ENCODE measurements around the gene FAM120A. TPM values are rescaled to one million over a fixed set of nuclear protein-coding genes. Genes with fewer than 3 reads are reported as not detected.
"Not testable (repeated sequence)": the region's sequence is repeated elsewhere in the genome, so short reads cannot be mapped to it uniquely, and the experiment has no call there.

FAM120A gene
- total RNA-seq, 2 experiments from 2014 or later, result 115 to 154 TPM

DNA sequence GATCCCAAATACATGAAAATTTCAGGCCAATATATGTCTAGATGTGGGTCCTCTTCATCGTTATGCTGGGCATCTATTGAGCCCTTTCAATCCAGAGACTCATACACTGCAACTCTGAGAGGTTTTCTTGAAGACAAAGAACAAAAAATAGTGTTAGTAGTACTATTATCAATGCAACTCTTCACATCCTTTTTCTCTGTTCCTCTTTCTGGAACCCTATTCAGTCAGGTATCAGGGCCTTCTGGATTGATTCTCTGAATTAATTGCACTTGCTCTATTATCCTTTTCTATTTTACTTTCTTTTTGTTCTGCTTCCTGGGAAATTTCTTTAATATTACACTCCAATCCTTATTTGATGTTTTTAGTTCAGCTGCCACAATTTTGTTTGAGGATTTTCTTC is 18.5 kb upstream of the FAM120A start:
- Mint-ChIP-seq H3K4me1 (no peaks in the 10 kb centered on the region), H3K9me3 (ENCODE audit: low read depth) (no peaks in the 10 kb centered on the region), H3K36me3 (ENCODE audit: low read depth) (peaks cover 6% of the 10 kb centered on the region), H3K4me3 (no peak overlapping the region), H3K27ac (no peak overlapping the region), H3K27me3 (no peaks in the 10 kb centered on the region)
- no peak for ATAC-seq
- intact Hi-C loops (cut with DNase I, micrococcal nuclease), result no loop called here
- POLR2A ChIA-PET, result no interaction called here
- CTCF ChIA-PET, result interaction anchor here (0.9 kb wide), 1 partner anchor 324 kb away, joined by 3 read pairs; no protein-coding TSS in a partner anchor
- no peak for DNase-seq

DNA sequence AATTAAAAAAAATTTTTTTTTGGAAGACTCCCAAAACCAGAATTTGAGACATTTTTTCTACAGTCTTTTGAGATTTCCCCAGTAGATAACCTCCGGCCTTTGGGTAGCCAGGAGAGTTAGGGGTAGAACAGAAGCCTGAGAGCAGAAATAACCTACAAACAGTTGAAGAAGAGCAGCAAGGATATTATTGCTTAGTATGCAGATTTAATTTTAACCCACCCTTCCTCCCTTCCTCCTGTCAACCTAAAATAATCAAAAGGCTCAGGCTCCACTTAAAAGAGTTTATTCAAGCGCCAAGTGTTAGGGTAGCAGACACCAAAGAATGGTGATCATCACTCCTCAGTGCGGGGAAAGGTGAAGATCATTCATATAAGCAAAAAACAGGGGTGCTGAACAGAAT is 17.4 kb upstream of the FAM120A start:
- DNase-seq, result no peak
- ATAC-seq, result no peak
- intact Hi-C loops (cut with DNase I, micrococcal nuclease), result no loop called here
- Mint-ChIP-seq H3K36me3 (ENCODE audit: low read depth) (peaks cover 8% of the 10 kb centered on the region), H3K4me1 (no peaks in the 10 kb centered on the region), H3K27ac (no peak overlapping the region), H3K9me3 (ENCODE audit: low read depth) (no peaks in the 10 kb centered on the region), H3K4me3 (no peak overlapping the region), H3K27me3 (no peaks in the 10 kb centered on the region)
- ChIA-PET POLR2A (no interaction called here), CTCF (no interaction called here)

DNA sequence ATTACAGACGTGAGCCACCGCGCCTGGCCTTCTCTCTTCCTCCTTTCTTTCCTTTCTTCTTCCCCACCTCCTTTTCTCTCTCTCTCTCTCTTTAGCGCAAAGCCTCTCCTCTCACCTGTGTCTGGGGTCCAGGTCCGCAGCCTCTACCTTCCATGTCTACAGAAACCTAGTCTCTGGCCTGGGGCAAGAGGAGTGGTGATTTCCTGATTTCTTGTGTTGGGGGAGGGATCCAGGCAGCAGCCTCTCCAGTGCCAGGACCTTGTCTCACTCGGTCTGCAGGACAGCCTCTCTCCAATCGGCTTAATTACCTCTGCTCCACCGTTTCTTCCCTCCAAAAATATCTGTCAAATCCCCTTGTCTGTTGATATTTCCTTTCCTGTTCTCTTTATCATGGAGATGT is 16.1 kb upstream of the FAM120A start:
- no peak overlapping the region for H3K27ac Mint-ChIP-seq
- no peak overlapping the region for H3K4me3 Mint-ChIP-seq
- no peak for ATAC-seq
- no peak for DNase-seq
- H3K27me3 Mint-ChIP-seq, result no peaks in the 10 kb centered on the region
- POLR2A ChIA-PET, result no interaction called here
- H3K36me3 Mint-ChIP-seq (ENCODE audit: low read depth), result peaks cover 8% of the 10 kb centered on the region
- no peaks in the 10 kb centered on the region for H3K9me3 Mint-ChIP-seq (ENCODE audit: low read depth)
- intact Hi-C loops (cut with DNase I, micrococcal nuclease), result no loop called here
- CTCF ChIA-PET, result no interaction called here
- no peaks in the 10 kb centered on the region for H3K4me1 Mint-ChIP-seq

DNA sequence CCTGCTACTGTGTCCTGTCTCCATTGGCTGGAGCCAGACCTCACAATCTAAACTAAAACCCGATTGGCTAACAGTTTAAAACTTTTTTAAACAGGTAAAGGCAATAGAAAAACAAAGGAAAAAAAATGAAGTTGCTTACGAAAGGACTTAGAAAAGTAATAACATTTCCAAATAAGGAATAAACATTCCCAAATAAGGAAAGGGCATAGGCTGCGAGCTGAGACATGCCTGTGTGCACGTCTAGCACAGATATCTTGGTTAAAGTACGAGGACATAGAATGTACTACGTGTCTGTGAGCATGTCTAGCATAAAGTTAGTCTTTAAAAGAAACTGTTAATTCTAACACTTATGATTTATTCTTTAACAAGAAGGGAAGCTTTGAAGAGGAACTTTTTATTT is 15.3 kb upstream of the FAM120A start:
- H3K27ac Mint-ChIP-seq, result no peak overlapping the region
- no peaks in the 10 kb centered on the region for H3K27me3 Mint-ChIP-seq
- H3K4me3 Mint-ChIP-seq, result no peak overlapping the region
- DNase-seq (no peak), ATAC-seq (no peak)
- POLR2A ChIA-PET, result no interaction called here
- H3K36me3 Mint-ChIP-seq (ENCODE audit: low read depth), result peaks cover 8% of the 10 kb centered on the region
- no peaks in the 10 kb centered on the region for H3K4me1 Mint-ChIP-seq
- CTCF ChIA-PET, result no interaction called here
- intact Hi-C loops (cut with DNase I, micrococcal nuclease), result no loop called here
- H3K9me3 Mint-ChIP-seq (ENCODE audit: low read depth), result no peaks in the 10 kb centered on the region

DNA sequence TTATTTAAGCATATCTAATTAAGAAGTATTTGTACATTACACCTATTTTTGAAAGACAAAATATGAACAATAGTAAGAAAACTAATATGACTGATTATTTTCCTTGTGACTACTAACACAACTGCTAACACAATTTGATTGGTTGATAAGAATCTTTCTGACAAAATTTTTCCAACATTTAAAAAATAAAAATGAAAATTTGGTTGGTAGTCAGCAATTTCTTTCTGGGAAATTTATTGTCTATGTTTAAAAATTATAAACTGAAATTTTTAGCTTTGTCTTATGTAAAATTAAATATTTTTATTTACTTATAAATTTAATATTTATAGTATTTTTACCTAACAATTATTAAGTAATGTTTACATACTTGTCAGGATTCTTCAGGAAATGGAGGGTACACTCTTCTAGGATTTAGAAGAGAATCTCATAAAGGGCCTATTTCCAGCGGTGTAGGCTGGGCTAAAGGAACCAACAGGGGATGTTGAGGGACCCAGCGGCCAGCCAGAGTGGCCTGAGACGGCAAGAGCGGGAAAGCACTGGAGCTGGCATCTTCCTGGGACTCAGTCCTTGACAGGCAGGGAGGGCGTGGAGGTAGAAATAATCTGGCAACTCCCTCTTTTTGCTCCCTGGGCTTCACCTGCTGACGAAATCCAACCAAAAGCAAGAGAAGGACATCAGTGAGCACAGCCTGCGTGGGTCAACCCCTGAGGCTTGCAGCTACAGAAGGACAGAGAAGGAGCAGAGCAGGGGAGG is 14.7 kb upstream of the FAM120A start:
- no peak overlapping the region for H3K27ac Mint-ChIP-seq
- ChIA-PET POLR2A (no interaction called here), CTCF (interaction anchor here (0.6 kb wide), 1 partner anchor 146 kb away, joined by 3 read pairs; no protein-coding TSS in a partner anchor)
- peaks cover 8% of the 10 kb centered on the region for H3K36me3 Mint-ChIP-seq (ENCODE audit: low read depth)
- no peaks in the 10 kb centered on the region for H3K4me1 Mint-ChIP-seq
- no peak for ATAC-seq
- no peaks in the 10 kb centered on the region for H3K27me3 Mint-ChIP-seq
- H3K4me3 Mint-ChIP-seq, result no peak overlapping the region
- H3K9me3 Mint-ChIP-seq (ENCODE audit: low read depth), result no peaks in the 10 kb centered on the region
- no peak for DNase-seq
- intact Hi-C loops (cut with DNase I, micrococcal nuclease), result no loop called here

DNA sequence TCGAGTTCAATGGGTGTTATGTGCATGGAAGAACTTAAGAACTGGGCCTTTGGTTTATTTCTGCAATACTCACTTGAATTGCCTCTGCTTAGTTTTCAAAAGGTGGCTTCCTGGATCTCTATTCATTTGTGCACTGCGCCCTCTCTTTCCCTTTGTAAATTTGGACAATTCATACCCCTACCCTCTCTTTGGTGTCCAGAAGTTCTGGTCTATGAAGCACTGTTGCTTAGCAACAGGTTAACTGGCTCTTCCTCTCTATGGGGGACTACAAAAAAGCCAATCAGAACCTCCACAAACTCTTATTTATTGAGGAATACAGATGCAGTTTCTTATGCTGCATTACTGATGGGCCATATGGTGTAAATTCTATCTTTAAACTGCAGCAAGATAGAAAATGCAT is 13.5 kb upstream of the FAM120A start:
- CTCF ChIA-PET, result no interaction called here
- Mint-ChIP-seq H3K36me3 (ENCODE audit: low read depth) (peaks cover 8% of the 10 kb centered on the region), H3K4me3 (no peak overlapping the region), H3K27ac (no peak overlapping the region), H3K27me3 (no peaks in the 10 kb centered on the region), H3K4me1 (no peaks in the 10 kb centered on the region), H3K9me3 (ENCODE audit: low read depth) (no peaks in the 10 kb centered on the region)
- intact Hi-C loops (cut with DNase I, micrococcal nuclease), result no loop called here
- POLR2A ChIA-PET, result no interaction called here
- no peak for DNase-seq
- no peak for ATAC-seq

DNA sequence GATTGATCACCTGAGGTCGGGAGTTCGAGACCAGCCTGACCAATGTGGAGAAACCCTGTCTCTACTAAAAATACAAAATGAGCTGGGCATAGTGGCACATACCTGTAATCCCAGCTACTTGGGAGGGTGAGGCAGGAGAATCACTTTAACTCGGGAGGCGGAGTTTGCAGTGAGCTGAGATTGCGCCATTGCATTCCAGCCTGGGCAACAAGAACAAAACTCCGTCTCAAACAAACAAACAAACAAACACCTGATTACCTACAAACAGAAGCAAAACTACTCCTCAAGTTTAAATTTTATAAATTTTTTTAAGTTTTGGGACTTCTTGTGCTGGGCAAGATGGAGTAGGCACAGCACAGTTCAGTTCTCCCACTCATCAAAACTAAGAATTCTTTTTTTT is 12.2 kb upstream of the FAM120A start:
- H3K36me3 Mint-ChIP-seq (ENCODE audit: low read depth), result peaks cover 10% of the 10 kb centered on the region
- POLR2A ChIA-PET; ATAC-seq; intact Hi-C loops (cut with DNase I, micrococcal nuclease); DNase-seq; H3K9me3 Mint-ChIP-seq (ENCODE audit: low read depth); H3K4me3 Mint-ChIP-seq; CTCF ChIA-PET; H3K4me1 Mint-ChIP-seq; H3K27ac Mint-ChIP-seq; H3K27me3 Mint-ChIP-seq: not testable (repeated sequence)

DNA sequence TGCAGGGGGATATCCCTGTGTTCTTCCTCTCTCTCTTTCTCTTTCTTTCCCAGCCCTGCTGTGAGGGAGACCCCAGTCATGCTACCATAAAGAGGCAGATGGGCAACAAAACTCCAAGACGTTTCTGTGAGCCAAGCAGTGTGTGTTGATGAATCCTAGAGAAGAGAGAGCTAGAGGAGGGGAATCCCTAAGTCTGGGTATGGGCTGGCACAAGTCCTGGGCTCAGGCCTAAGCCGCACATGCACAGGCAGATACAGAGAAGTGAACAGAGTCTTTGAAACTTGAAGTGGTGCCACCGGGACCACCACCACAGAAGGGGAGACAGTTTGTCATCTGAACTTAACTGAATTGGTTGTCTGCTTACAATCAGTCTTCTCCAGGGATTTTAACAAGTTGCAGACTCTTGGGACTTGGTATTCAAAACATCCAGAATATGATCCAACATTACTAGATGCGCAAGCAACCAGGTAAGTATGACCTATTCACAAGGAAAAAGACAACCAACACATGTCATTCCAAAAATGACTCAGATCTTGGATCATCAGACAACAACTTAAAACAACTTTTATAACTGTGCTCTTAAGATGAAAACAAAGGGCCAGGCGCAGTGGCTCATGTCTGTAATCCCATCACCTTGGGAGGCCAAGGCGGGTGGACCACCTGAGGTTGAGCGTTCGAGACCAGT is 10.4 kb upstream of the FAM120A start:
- intact Hi-C loops (cut with DNase I, micrococcal nuclease), result no loop called here
- ChIA-PET CTCF (no interaction called here), POLR2A (no interaction called here)
- no peak for ATAC-seq
- no peaks in the 10 kb centered on the region for H3K9me3 Mint-ChIP-seq (ENCODE audit: low read depth)
- no peaks in the 10 kb centered on the region for H3K27me3 Mint-ChIP-seq
- H3K27ac Mint-ChIP-seq, result no peak overlapping the region
- no peak for DNase-seq
- H3K36me3 Mint-ChIP-seq (ENCODE audit: low read depth), result peaks cover 15% of the 10 kb centered on the region
- H3K4me3 Mint-ChIP-seq, result no peak overlapping the region
- H3K4me1 Mint-ChIP-seq, result no peaks in the 10 kb centered on the region

DNA sequence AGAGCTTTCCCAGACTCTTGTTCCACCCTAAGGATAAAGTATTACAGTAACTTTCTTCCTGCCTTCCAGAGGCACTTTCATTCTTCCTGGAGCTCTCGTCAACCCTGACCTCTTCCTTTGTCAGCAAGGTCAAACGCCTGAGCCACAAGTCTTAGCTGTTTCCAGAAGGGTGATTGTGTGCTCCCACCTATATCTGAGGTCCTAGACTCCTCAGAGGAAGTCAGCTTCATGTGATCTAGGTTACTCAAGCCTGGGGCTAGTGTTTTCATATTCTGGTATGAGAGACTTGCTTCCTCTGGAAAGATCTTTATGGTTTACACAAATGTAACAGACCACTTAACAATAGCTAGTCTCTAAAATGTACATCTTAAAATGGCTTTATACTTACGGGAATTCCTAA is 5.4 kb upstream of the FAM120A start:
- H3K27ac Mint-ChIP-seq, result peak overlapping the region; percentile 6
- ATAC-seq (no peak), DNase-seq (no peak)
- no peaks in the 10 kb centered on the region for H3K9me3 Mint-ChIP-seq (ENCODE audit: low read depth)
- no peak overlapping the region for H3K4me3 Mint-ChIP-seq
- H3K4me1 Mint-ChIP-seq, result peaks cover 11% of the 10 kb centered on the region
- ChIA-PET CTCF (no interaction called here), POLR2A (no interaction called here)
- H3K27me3 Mint-ChIP-seq, result no peaks in the 10 kb centered on the region
- intact Hi-C loops (cut with DNase I, micrococcal nuclease), result no loop called here
- H3K36me3 Mint-ChIP-seq (ENCODE audit: low read depth), result peaks cover 44% of the 10 kb centered on the region

DNA sequence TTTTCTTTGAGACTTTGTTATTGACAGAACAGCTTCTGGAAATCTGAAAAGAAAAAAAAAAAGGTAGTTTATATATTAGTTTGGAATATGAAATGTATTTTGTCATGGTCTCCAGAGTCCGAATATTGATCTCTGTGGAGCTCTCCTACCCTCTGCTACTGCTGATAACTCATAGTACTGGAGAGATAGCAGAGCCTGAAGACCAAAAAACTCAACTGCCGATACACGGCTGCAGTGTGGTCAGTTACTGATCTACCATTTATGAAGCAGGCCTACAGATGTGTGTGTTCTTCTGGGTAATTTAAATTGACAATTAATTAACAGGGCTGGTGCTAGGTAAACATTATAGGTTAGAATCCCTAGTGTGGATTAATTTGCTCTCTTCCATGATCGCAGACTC is 3.8 kb upstream of the FAM120A start:
- ChIA-PET CTCF (no interaction called here), POLR2A (no interaction called here)
- Mint-ChIP-seq H3K27ac (no peak overlapping the region), H3K36me3 (ENCODE audit: low read depth) (peaks cover 46% of the 10 kb centered on the region), H3K4me3 (no peak overlapping the region), H3K9me3 (ENCODE audit: low read depth) (no peaks in the 10 kb centered on the region), H3K4me1 (peaks cover 11% of the 10 kb centered on the region), H3K27me3 (no peaks in the 10 kb centered on the region)
- no peak for DNase-seq
- ATAC-seq, result no peak
- intact Hi-C loops (cut with DNase I, micrococcal nuclease), result no loop called here

DNA sequence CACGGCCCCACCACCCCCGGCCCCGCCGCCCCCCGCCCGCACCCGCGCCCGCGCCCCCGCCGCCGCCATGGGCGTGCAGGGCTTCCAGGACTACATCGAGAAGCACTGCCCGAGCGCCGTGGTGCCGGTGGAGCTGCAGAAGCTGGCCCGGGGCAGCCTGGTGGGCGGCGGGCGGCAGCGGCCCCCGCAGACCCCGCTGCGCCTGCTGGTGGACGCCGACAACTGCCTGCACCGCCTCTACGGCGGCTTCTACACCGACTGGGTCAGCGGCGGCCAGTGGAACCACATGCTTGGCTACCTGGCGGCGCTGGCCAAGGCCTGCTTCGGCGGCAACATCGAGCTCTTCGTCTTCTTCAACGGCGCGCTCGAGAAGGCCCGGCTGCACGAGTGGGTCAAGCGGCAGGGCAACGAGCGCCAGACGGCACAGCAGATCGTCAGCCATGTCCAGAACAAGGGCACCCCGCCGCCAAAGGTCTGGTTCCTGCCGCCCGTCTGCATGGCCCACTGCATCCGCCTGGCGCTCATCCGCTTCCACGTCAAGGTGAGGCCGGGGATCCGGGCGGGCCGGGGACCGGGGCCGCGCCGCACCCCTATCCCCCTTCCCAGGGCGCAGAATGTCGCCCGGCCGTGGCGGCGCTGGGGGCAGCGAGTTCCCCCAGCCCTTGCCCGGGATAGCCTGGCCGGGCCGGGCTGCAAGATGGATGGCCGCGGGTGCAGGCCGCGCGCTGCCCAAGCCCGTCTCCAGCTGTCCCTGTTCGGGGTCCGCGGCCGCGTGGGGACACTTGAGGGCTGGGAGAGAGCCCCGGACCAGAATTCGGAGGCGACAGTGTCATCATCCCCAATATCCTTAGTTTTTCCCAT is 594 bp downstream of the FAM120A start:
- H3K4me1 Mint-ChIP-seq, result peaks cover 39% of the 10 kb centered on the region
- peak; percentile 2 for ATAC-seq
- no peaks in the 10 kb centered on the region for H3K9me3 Mint-ChIP-seq (ENCODE audit: low read depth)
- peak overlapping the region; percentile 89 for H3K4me3 Mint-ChIP-seq
- peak overlapping the region; percentile 96 for H3K27ac Mint-ChIP-seq
- H3K36me3 Mint-ChIP-seq (ENCODE audit: low read depth), result peaks cover 43% of the 10 kb centered on the region
- CTCF ChIA-PET, result interaction anchor here (0.7 to 1.8 kb wide), 2 partner anchors 114 to 206 kb away, joined by 3 to 11 read pairs; no protein-coding TSS in a partner anchor
- POLR2A ChIA-PET, result no interaction called here
- H3K27me3 Mint-ChIP-seq, result no peaks in the 10 kb centered on the region
- intact Hi-C loops (cut with DNase I, micrococcal nuclease), result loop anchor here (1.0 to 10.0 kb wide), 19 partner anchors 49 to 1865 kb away; partner anchors contain the start of genes BICD2 (in 1 of the 2), CENPP (in 1 of the 2), FANCC (in 1 of the 2) and IARS1 (in 1 of the 2)
- DNase-seq, result peak; percentile 68
